ENCODE measurements around the gene TMEM140.
"Not testable (repeated sequence)": the region's sequence is repeated elsewhere in the genome, so short reads cannot be mapped to it uniquely, and the experiment has no call there.

TMEM140 gene

GRCh38 chr7:135114622-135115021, 33.2 kb upstream of the TMEM140 start:
- TF ChIP-seq CTCF (conservative IDR thresholded peaks at IDR 0.05; ENCODE audit: low read depth, low read length): no peak
- DNase-seq (ENCODE audit: low read depth): no peak
- no peak overlapping the region for H3K4me3 ChIP-seq (ENCODE audit: low read depth, low read length)

GRCh38 chr7:135117096-135117495, 30.8 kb upstream of the TMEM140 start:
- no peak for TF ChIP-seq CTCF (conservative IDR thresholded peaks at IDR 0.05; ENCODE audit: low read depth, low read length)
- DNase-seq (ENCODE audit: low read depth): no peak
- no peak overlapping the region for H3K4me3 ChIP-seq (ENCODE audit: low read depth, low read length)

- TF ChIP-seq CTCF (conservative IDR thresholded peaks at IDR 0.05; ENCODE audit: low read depth, low read length): no peak
- DNase-seq (ENCODE audit: low read depth): peak; percentile 41
These were observed 26.0 kb upstream of the TMEM140 start for GRCh38 chr7:135121868-135122267.

GRCh38 chr7:135124631-135125030, 23.2 kb upstream of the TMEM140 start:
- DNase-seq (ENCODE audit: low read depth); H3K4me3 ChIP-seq (ENCODE audit: low read depth, low read length): not testable (repeated sequence)

More at GRCh38 chr7:135121868-135122267, 26.0 kb upstream of the TMEM140 start:
- H3K4me3 ChIP-seq (ENCODE audit: low read depth, low read length): no peak overlapping the region

- no peak for TF ChIP-seq CTCF (conservative IDR thresholded peaks at IDR 0.05; ENCODE audit: low read depth, low read length)
- no peak for DNase-seq (ENCODE audit: low read depth)
These were observed 18.9 kb upstream of the TMEM140 start for GRCh38 chr7:135128931-135129330.

GRCh38 chr7:135129579-135129978, 18.3 kb upstream of the TMEM140 start:
- H3K4me3 ChIP-seq (ENCODE audit: low read depth, low read length): no peak overlapping the region
- DNase-seq (ENCODE audit: low read depth): no peak
- no peak for TF ChIP-seq CTCF (conservative IDR thresholded peaks at IDR 0.05; ENCODE audit: low read depth, low read length)

More at GRCh38 chr7:135128931-135129330, 18.9 kb upstream of the TMEM140 start:
- H3K4me3 ChIP-seq (ENCODE audit: low read depth, low read length): no peak overlapping the region

GRCh38 chr7:135143885-135144668, 3.8 kb upstream of the TMEM140 start:
- TF ChIP-seq CTCF (conservative IDR thresholded peaks at IDR 0.05; ENCODE audit: low read depth, low read length): no peak
- no peak overlapping the region for H3K4me3 ChIP-seq (ENCODE audit: low read depth, low read length)
- DNase-seq (ENCODE audit: low read depth): no peak

Data from choroid plexus epithelial cell (primary cell).